Gastroesophageal sphincter (tissue), 3 donors: ENCODE results near the gene PPP1R7.

Experiments
- POLR2A ChIP-seq, 2 donors: fragments of 450-650 bp; IDR thresholded peaks; one replicate each; pipeline ENCODE4 v1.6.1; 2017; ENCODE audit warnings: antibody characterized with exemption in 2 of 2, mild to moderate bottlenecking in 2 of 2, moderate library complexity in 1 of 2
- TF ChIP-seq, protein P1 (sequence below), 4 experiments: fragments of 200-600 bp in 2 of 4; fragments of 450-650 bp in 2 of 4; sonication (generic) in 1 of 4; IDR thresholded peaks; one replicate each; pipeline ENCODE4 v1.5.1; 2017 to 2019; ENCODE audit warnings: antibody characterized with exemption in 4 of 4, mild to moderate bottlenecking in 2 of 4, moderate library complexity in 2 of 4

DNA sequence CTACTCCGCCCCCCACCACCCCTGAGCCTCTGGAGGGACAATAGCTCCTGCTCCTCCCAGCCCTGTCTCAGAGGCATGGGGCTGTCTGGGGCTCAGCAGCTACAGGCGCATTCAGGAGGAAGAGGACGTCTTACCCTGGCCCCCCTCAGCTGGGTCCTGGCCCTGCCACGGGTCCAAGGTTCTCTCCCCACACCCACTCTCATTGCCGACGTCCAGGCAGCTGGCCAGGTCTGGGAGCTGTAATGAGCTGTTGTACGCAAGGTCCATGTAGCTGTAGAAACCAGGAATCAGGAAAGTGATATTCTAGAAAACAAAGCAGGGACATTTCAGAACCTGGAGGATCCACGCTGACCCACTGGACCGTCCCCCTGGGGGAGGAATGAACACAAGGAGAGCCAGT, 14.5 kb upstream of the PPP1R7 start:
- no peak for TF ChIP-seq POLR2A (IDR thresholded peaks at IDR 0.05)
- TF ChIP-seq, protein P1, sequence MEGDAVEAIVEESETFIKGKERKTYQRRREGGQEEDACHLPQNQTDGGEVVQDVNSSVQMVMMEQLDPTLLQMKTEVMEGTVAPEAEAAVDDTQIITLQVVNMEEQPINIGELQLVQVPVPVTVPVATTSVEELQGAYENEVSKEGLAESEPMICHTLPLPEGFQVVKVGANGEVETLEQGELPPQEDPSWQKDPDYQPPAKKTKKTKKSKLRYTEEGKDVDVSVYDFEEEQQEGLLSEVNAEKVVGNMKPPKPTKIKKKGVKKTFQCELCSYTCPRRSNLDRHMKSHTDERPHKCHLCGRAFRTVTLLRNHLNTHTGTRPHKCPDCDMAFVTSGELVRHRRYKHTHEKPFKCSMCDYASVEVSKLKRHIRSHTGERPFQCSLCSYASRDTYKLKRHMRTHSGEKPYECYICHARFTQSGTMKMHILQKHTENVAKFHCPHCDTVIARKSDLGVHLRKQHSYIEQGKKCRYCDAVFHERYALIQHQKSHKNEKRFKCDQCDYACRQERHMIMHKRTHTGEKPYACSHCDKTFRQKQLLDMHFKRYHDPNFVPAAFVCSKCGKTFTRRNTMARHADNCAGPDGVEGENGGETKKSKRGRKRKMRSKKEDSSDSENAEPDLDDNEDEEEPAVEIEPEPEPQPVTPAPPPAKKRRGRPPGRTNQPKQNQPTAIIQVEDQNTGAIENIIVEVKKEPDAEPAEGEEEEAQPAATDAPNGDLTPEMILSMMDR (IDR thresholded peaks at IDR 0.05), result no peak
